ENCODE measurements around the gene TMEM9B.
"Not testable (repeated sequence)": the region's sequence is repeated elsewhere in the genome, so short reads cannot be mapped to it uniquely, and the experiment has no call there.

Gene TMEM9B

GRCh38 chr11:8988329-8989234 lies 24.3 kb upstream of the TMEM9B start:
- peak; percentile 90 for DNase-seq
- TF ChIP-seq POLR2A (IDR thresholded peaks at IDR 0.05; ENCODE audit: low read length) (peak; percentile 55), GATA1 (IDR thresholded peaks at IDR 0.05; ENCODE audit: low read depth, low read length) (no peak)

GRCh38 chr11:8987446-8987845 lies 23.2 kb upstream of the TMEM9B start:
- TF ChIP-seq POLR2A (IDR thresholded peaks at IDR 0.05; ENCODE audit: low read length) (no peak), GATA1 (IDR thresholded peaks at IDR 0.05; ENCODE audit: low read depth, low read length) (no peak)
- peak in 1 of 2 experiments; percentile 23 for DNase-seq

DNA sequence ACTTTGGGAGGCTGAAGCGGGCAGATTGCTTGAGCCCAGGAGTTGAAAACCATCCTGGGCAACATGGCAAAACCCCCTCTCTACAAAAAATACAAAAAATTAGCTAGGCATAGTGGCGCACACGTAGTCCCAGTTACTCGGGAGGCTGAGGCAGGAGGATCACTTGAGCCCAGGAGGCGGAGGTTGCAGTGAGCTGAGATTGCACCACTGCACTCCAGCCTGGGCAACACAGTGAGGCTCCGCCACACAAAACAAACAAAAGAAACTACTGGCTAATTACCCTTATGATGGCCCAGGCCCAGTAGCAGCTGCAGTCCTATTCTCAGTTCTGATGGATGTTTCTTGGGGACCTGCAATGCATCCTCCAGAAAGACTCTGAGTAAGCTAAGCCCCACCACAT lies 22.5 kb upstream of the TMEM9B start:
- not testable (repeated sequence) for DNase-seq

DNA sequence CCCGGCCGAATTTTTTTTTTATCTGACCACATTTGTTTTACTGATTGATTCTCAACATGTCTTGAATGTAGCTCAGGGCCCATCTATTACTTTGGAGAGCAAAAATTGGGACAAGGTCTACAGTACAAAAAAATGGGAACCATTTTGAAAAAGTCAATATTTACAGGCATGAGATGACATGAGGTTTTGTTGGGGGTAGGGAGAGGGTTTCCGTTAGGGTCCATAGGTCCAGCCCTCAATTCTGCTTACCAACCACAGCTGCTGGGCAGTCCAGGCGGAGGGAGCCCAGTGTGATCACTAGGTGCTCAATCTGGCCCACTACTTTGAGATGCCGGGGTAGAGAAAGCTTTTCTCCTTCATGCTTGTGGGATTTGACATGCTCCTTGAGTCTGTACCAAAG lies 21.2 kb upstream of the TMEM9B start:
- no peak for DNase-seq
- TF ChIP-seq POLR2A (IDR thresholded peaks at IDR 0.05; ENCODE audit: low read length), result no peak
- TF ChIP-seq GATA1 (IDR thresholded peaks at IDR 0.05; ENCODE audit: low read depth, low read length), result no peak

DNA sequence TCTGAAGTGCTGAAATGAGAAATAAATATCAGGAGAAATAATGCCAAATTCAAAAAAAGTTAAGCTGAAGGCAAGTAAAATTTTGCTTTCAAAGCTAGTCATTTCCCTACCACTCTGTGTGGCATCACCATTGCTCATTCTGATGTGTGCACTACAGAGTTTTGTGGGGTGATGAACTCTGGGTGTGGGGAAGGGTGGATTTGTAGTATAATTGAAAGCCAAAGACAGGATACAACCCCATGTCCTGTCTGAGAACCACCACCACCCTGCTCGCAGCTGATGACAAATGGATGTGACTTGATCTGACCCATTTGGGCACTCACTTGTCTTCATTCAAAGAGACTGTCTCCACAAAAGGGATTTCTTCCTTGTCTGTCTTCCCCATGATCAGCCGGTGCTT lies 19.3 kb upstream of the TMEM9B start:
- no peak for TF ChIP-seq GATA1 (IDR thresholded peaks at IDR 0.05; ENCODE audit: low read depth, low read length)
- TF ChIP-seq POLR2A (IDR thresholded peaks at IDR 0.05; ENCODE audit: low read length), result no peak
- no peak for DNase-seq

DNA sequence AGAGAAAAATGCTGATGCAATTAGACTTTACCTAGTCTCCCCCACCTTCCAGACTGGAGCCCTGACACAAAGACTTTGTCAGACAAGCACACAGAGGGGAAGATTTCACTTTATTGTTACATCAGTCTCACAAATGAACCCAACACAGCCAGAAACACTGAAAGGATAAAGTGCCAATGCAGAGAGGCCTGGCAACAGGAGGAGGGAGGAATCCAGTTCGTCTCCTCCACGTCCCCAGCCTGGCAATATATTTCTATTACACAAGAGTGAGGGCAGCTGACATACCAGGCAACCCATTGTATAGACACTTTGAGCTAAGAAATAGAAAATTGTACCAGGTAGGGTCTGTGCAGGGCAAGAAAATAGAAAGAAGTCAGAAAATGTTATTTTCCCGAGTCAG lies 16.2 kb upstream of the TMEM9B start:
- no peak for TF ChIP-seq GATA1 (IDR thresholded peaks at IDR 0.05; ENCODE audit: low read depth, low read length)
- no peak for TF ChIP-seq POLR2A (IDR thresholded peaks at IDR 0.05; ENCODE audit: low read length)
- DNase-seq, result no peak

- DNase-seq, result not testable (repeated sequence)
Measured at GRCh38 chr11:8979365-8979764, 15.1 kb upstream of the TMEM9B start.

GRCh38 chr11:8973121-8973520 lies 8.9 kb upstream of the TMEM9B start:
- no peak for DNase-seq
- TF ChIP-seq POLR2A (IDR thresholded peaks at IDR 0.05; ENCODE audit: low read length), result no peak
- TF ChIP-seq GATA1 (IDR thresholded peaks at IDR 0.05; ENCODE audit: low read depth, low read length), result no peak

DNA sequence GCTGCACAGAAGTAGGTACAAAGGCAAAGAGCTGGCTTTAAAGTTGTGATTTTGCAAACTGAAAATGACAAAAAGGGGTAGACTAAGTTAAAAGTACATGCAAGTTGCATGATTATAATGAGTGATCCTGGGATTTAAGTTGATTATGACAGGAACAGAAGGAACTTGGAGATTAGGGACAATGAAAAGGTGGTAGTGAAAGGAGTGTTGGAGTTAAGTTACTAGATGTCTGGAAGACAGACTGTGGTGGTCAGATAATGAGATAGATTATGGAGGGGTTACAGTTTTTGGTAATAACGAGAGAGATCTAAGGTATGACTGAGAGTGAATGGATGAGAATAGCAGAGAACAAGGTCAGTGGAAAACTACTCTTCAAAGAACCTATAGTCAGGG lies 7.7 kb upstream of the TMEM9B start:
- TF ChIP-seq GATA1 (IDR thresholded peaks at IDR 0.05; ENCODE audit: low read depth, low read length), result no peak
- TF ChIP-seq POLR2A (IDR thresholded peaks at IDR 0.05; ENCODE audit: low read length), result no peak
- DNase-seq, result peak in 1 of 2 experiments; percentile 22

DNA sequence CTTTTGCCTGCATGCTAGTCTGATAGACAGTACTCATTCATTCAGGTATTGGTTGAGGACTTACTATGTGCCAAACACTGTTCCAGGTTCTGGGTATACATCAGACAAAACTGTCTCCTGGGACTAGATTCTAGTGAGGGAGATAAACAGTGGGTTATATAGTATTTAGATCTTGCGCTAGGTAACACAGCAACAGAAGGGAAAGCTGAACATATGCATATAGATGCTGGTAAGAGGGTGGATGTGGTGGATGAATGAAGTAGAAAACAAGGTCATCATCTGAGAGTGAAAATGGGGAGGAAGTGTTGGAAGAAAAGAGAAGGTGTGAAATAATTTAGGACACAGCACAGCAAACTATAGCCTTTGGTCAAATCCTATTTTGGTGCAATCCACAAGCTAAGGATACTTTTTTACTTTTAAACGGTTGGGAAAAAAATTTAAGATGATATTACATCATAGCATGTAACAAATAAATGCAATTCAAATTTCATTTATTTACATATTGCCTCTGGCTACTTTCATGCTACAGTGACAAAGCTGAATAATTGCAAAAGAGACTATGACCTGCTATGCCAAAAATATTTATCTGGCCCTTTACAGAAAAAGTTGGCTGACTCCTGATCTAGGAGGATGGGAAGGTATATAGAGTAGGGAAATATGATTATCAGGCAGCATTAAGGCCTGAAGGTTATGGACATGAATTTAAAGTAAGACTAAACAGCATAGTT lies 7.1 kb upstream of the TMEM9B start:
- peak in 1 of 2 experiments; percentile 19 for DNase-seq
- TF ChIP-seq GATA1 (IDR thresholded peaks at IDR 0.05; ENCODE audit: low read depth, low read length), result no peak

- no peak for DNase-seq
- no peak for TF ChIP-seq GATA1 (IDR thresholded peaks at IDR 0.05; ENCODE audit: low read depth, low read length)
- no peak for TF ChIP-seq POLR2A (IDR thresholded peaks at IDR 0.05; ENCODE audit: low read length)
Measured at GRCh38 chr11:8967184-8967583, 2.9 kb upstream of the TMEM9B start.

DNA sequence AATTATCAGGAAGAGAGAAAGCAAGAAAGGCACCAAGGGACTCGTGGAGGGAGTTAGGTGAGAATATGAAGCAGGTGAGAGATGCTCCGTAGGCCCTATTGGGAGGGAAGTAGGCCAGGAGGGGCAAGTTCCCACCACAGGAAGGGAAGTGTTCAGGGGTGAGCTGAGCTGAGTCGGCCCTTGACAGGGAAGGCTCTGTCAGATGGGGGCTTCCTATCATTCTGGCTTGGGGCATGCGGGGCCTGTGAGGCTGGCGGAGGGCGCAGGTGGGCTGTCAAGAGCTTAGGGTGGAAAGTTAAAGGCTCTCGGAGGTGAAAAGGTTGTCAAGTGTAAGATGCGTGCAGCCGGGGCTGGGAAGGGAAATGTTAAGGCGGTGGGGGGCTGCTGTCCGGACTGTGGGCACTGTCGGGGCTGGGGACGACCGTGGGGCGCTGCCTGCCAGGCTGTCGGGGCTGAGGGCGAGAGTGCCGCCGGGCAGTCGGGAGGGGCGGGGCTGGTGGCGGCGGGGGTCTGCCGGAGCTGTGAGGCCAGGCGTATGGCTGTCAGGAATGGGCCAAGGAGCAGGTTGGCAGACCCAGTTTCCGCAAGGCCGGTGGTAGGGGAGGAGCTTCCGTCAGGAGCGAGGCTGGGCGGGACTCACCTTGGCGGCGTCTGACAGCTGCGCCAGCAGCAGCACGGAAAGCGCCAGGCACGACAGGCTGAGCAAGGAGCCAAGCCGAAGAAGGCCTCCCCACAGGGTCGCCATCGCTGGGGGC lies 496 bp downstream of the TMEM9B start:
- peak; percentile 91 to 92 for DNase-seq
- TF ChIP-seq POLR2A (IDR thresholded peaks at IDR 0.05; ENCODE audit: low read length) (no peak), GATA1 (IDR thresholded peaks at IDR 0.05; ENCODE audit: low read depth, low read length) (no peak)

DNA sequence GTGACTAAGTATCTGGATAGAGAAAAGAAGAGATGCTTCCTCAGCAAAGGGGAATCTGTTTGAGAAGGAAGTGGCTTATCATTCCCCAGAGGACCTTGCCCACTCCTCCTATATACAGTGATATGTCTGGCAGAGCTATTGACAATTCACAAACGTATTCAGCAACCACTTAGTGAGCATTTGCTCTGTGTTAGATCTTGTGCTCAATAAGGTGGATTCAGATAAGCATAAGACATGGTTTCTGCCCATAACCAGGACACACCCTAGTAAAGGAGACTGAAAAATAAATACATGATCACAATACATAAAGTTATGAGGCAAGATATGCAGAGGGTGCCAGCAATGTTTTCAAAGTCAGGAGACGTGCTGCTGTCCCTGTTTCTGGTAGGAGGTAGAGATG lies 1.4 kb downstream of the TMEM9B start:
- TF ChIP-seq GATA1 (IDR thresholded peaks at IDR 0.05; ENCODE audit: low read depth, low read length), result no peak
- peak; percentile 89 for TF ChIP-seq POLR2A (IDR thresholded peaks at IDR 0.05; ENCODE audit: low read length)
- DNase-seq, result peak; percentile 85 to 93

DNA sequence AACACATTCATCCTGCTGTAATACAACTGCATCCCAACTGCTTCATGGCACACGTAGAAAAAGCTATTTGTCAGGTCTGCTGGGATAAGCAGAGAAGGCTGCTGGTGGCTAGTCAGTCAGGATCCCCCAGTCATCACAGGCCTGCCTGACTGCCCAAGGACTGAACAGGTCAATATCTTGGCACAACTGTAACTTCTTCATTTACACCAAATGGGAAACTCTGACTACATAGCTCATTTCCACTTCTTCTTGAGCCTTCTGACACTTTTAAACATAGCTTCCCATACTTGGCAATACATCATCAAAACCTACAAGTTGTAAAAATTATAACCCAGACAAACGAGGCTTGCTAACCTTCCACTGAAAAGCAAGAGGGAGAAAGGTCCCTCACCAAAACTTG lies 2.8 kb downstream of the TMEM9B start:
- TF ChIP-seq GATA1 (IDR thresholded peaks at IDR 0.05; ENCODE audit: low read depth, low read length) (no peak), POLR2A (IDR thresholded peaks at IDR 0.05; ENCODE audit: low read length) (no peak)

More for the DNA sequence above, 2.8 kb downstream of the TMEM9B start:
- DNase-seq, result peak; percentile 10 to 36

Measured in erythroblast (primary cell).